Activated CD4-positive, alpha-beta T cell treated with anti-CD3 and anti-CD28 coated beads, Interleukin-2, amount 10 ng/mL, durations not matched to agents 24 days and 14 days (primary cell): ENCODE results near the gene TUSC2. TPM values are rescaled to one million over a fixed set of nuclear protein-coding genes. Genes with fewer than 3 reads are reported as not detected.
"Not testable (repeated sequence)": the region's sequence is repeated elsewhere in the genome, so short reads cannot be mapped to it uniquely, and the experiment has no call there.

Source experiments
- DNase-seq: peaks from one replicate; pipeline ENCODE4 v3.0.0; 2022
- H3K27ac Mint-ChIP-seq: one replicate; pipeline ENCODE4 v1.8.0; 2022; ENCODE audit warnings: mild to moderate bottlenecking, mixed read lengths
- H3K27me3 Mint-ChIP-seq: one replicate; pipeline ENCODE4 v1.8.0; 2022; ENCODE audit warnings: mixed read lengths
- H3K36me3 Mint-ChIP-seq: one replicate; pipeline ENCODE4 v1.8.0; 2022; ENCODE audit warnings: low read depth, mild to moderate bottlenecking, mixed read lengths
- H3K4me1 Mint-ChIP-seq: one replicate; pipeline ENCODE4 v1.8.0; 2021; ENCODE audit warnings: mixed read lengths
- H3K4me3 Mint-ChIP-seq: one replicate; pipeline ENCODE4 v1.8.0; 2022; ENCODE audit warnings: mild to moderate bottlenecking, moderate library complexity, mixed read lengths
- H3K9me3 Mint-ChIP-seq: one replicate; pipeline ENCODE4 v1.8.0; 2021; ENCODE audit warnings: mixed read lengths
- intact Hi-C: fragments of 100-400 bp; cut with micrococcal nuclease; formaldehyde crosslinking; loops from one replicate; pipeline ENCODE4 v1.15.1; 2023
- total RNA-seq: library from RNA; stranded (reverse); gene quantifications from 2 replicates; pipeline ENCODE4 v1.2.3, GENCODE V29; 2022

TUSC2 gene
- total RNA-seq, 1 donor from 2014 or later = 25.0 TPM

- H3K9me3 Mint-ChIP-seq = no peaks in the 10 kb centered on the region
- intact Hi-C loops = no loop called here
- no peak for DNase-seq
- H3K4me1 Mint-ChIP-seq = peaks cover 20% of the 10 kb centered on the region
- H3K36me3 Mint-ChIP-seq = peaks cover 23% of the 10 kb centered on the region
- peak overlapping the region; percentile 72 for H3K27ac Mint-ChIP-seq
- no peak overlapping the region for H3K4me3 Mint-ChIP-seq
- H3K27me3 Mint-ChIP-seq = no peaks in the 10 kb centered on the region
Measured at GRCh38 chr3:50314342-50314741, 13.7 kb downstream of the TUSC2 start.

GRCh38 chr3:50312041-50312440, 16.0 kb downstream of the TUSC2 start:
- DNase-seq, intact Hi-C loops, H3K27me3 Mint-ChIP-seq, H3K9me3 Mint-ChIP-seq, H3K4me3 Mint-ChIP-seq, H3K27ac Mint-ChIP-seq: not testable (repeated sequence)
- H3K4me1 Mint-ChIP-seq = peaks cover 13% of the 10 kb centered on the region
- H3K36me3 Mint-ChIP-seq = peaks cover 13% of the 10 kb centered on the region

GRCh38 chr3:50304601-50305000, 23.4 kb downstream of the TUSC2 start:
- peaks cover 14% of the 10 kb centered on the region for H3K4me1 Mint-ChIP-seq
- H3K9me3 Mint-ChIP-seq = no peaks in the 10 kb centered on the region
- intact Hi-C loops = no loop called here
- no peaks in the 10 kb centered on the region for H3K27me3 Mint-ChIP-seq
- DNase-seq = no peak
- H3K36me3 Mint-ChIP-seq = no peaks in the 10 kb centered on the region
- H3K4me3 Mint-ChIP-seq = no peak overlapping the region
- no peak overlapping the region for H3K27ac Mint-ChIP-seq

- peak; percentile 57 for DNase-seq
- no peak within 1 kb of the TSS for H3K4me3 Mint-ChIP-seq
- H3K36me3 Mint-ChIP-seq = no peaks in the 10 kb centered on the region
- H3K4me1 Mint-ChIP-seq = peaks cover 19% of the 10 kb centered on the region
- intact Hi-C loops = no loop called here
- no peaks in the 10 kb centered on the region for H3K9me3 Mint-ChIP-seq
- H3K27me3 Mint-ChIP-seq = no peaks in the 10 kb centered on the region
- no peak within 1 kb of the TSS for H3K27ac Mint-ChIP-seq
Measured at GRCh38 chr3:50303013-50303815, 24.8 kb downstream of the TUSC2 start, which contains the start of gene HYAL1. Gene HYAL1, minus strand, starts transcription at chr3:50303574. Its CDS starts 618 bp downstream, at chr3:50302956.

GRCh38 chr3:50302095-50303012, 25.7 kb downstream of the TUSC2 start:
- Mint-ChIP-seq H3K36me3 (no peaks in the 10 kb centered on the region), H3K9me3 (no peaks in the 10 kb centered on the region), H3K4me1 (peaks cover 22% of the 10 kb centered on the region), H3K4me3 (no peak overlapping the region), H3K27ac (no peak overlapping the region), H3K27me3 (no peaks in the 10 kb centered on the region)
- DNase-seq = no peak
- intact Hi-C loops = no loop called here

- DNase-seq = no peak
- peak overlapping the region; percentile 98 for H3K27ac Mint-ChIP-seq
- H3K27me3 Mint-ChIP-seq = no peaks in the 10 kb centered on the region
- H3K4me1 Mint-ChIP-seq = peaks cover 22% of the 10 kb centered on the region
- H3K36me3 Mint-ChIP-seq = peaks cover 2% of the 10 kb centered on the region
- no peaks in the 10 kb centered on the region for H3K9me3 Mint-ChIP-seq
- H3K4me3 Mint-ChIP-seq = peak overlapping the region; percentile 99
- intact Hi-C loops = no loop called here
Measured at GRCh38 chr3:50300681-50301254, 27.3 kb downstream of the TUSC2 start.

GRCh38 chr3:50299929-50300680, 27.9 kb downstream of the TUSC2 start:
- no peak for DNase-seq
- peak overlapping the region; percentile 98 for H3K27ac Mint-ChIP-seq
- peaks cover 2% of the 10 kb centered on the region for H3K36me3 Mint-ChIP-seq

GRCh38 chr3:50299638-50299928, 28.4 kb downstream of the TUSC2 start:
- H3K4me1 Mint-ChIP-seq = peaks cover 22% of the 10 kb centered on the region
- peak overlapping the region; percentile 99 for H3K4me3 Mint-ChIP-seq
- H3K9me3 Mint-ChIP-seq = no peaks in the 10 kb centered on the region
- H3K27me3 Mint-ChIP-seq = no peaks in the 10 kb centered on the region
- intact Hi-C loops = loop anchor here (1.0 to 10.0 kb wide), 6 partner anchors 22 to 625 kb away; partner anchors contain the start of genes APEH, CISH, CYB561D2 and NPRL2
- peaks cover 2% of the 10 kb centered on the region for H3K36me3 Mint-ChIP-seq
- H3K27ac Mint-ChIP-seq = peak overlapping the region; percentile 98
- DNase-seq = no peak

More at GRCh38 chr3:50299929-50300680, 27.9 kb downstream of the TUSC2 start:
- H3K4me1 Mint-ChIP-seq = peaks cover 22% of the 10 kb centered on the region
- intact Hi-C loops = loop anchor here (1.0 to 10.0 kb wide), 6 partner anchors 21 to 625 kb away; partner anchors contain the start of genes APEH, CISH, CYB561D2 and NPRL2
- peak overlapping the region; percentile 99 for H3K4me3 Mint-ChIP-seq
- no peaks in the 10 kb centered on the region for H3K27me3 Mint-ChIP-seq
- no peaks in the 10 kb centered on the region for H3K9me3 Mint-ChIP-seq

GRCh38 chr3:50298836-50299637, 29.0 kb downstream of the TUSC2 start, which contains the start of the genes HYAL3 and NAA80:
Gene HYAL3, minus strand, starts transcription at chr3:50299405. Its CDS starts 3,803 bp downstream, at chr3:50295602.
Gene NAA80, minus strand, starts transcription at chr3:50299405. Its CDS starts 1,942 bp downstream, at chr3:50297463.
- H3K36me3 Mint-ChIP-seq = peaks cover 2% of the 10 kb centered on the region
- H3K9me3 Mint-ChIP-seq = no peaks in the 10 kb centered on the region
- intact Hi-C loops = loop anchor here (1.0 to 10.0 kb wide), 6 partner anchors 22 to 624 kb away; partner anchors contain the start of genes APEH, CISH, CYB561D2 and NPRL2
- H3K27me3 Mint-ChIP-seq = no peaks in the 10 kb centered on the region
- H3K4me3 Mint-ChIP-seq = peak within 1 kb of the TSS; percentile 99
- H3K4me1 Mint-ChIP-seq = peaks cover 22% of the 10 kb centered on the region
- peak within 1 kb of the TSS; percentile 98 for H3K27ac Mint-ChIP-seq
- DNase-seq = peak; percentile 100

- Mint-ChIP-seq H3K9me3 (no peaks in the 10 kb centered on the region), H3K27ac (peak overlapping the region; percentile 98), H3K4me1 (peaks cover 22% of the 10 kb centered on the region), H3K4me3 (peak overlapping the region; percentile 99), H3K27me3 (no peaks in the 10 kb centered on the region), H3K36me3 (peaks cover 2% of the 10 kb centered on the region)
- peak; percentile 73 for DNase-seq
- intact Hi-C loops = loop anchor here (2.0 to 10.0 kb wide), 3 partner anchors 53 to 623 kb away; partner anchors contain the start of genes APEH, CISH, CYB561D2 and NPRL2
Measured at GRCh38 chr3:50297896-50298725, 29.9 kb downstream of the TUSC2 start.

GRCh38 chr3:50297384-50297775, 30.6 kb downstream of the TUSC2 start:
- intact Hi-C loops = loop anchor here (5.0 to 10.0 kb wide), 2 partner anchors 315 to 623 kb away; partner anchors contain the start of genes APEH and CISH
- H3K9me3 Mint-ChIP-seq = no peaks in the 10 kb centered on the region
- peak overlapping the region; percentile 99 for H3K4me3 Mint-ChIP-seq
- H3K27me3 Mint-ChIP-seq = no peaks in the 10 kb centered on the region
- no peak overlapping the region for H3K27ac Mint-ChIP-seq
- peaks cover 29% of the 10 kb centered on the region for H3K4me1 Mint-ChIP-seq
- peak; percentile 59 for DNase-seq
- H3K36me3 Mint-ChIP-seq = peaks cover 2% of the 10 kb centered on the region
